SU-DHL-6 (cell line): ENCODE results near the gene GZMA.
"Not testable (repeated sequence)": the region's sequence is repeated elsewhere in the genome, so short reads cannot be mapped to it uniquely, and the experiment has no call there.

Experiments used
- H2AFZ ChIP-seq: fragments of 200-600 bp; sonication (generic); 2 replicates; pipeline ENCODE4 v1.6.1; 2014; ENCODE audit warnings: low read depth, mild to moderate bottlenecking, moderate library complexity, mixed read lengths, antibody characterized with exemption, low read length; ENCODE audit not compliant: severe bottlenecking
- H3F3A ChIP-seq: fragments of 200-600 bp; shearing (Covaris generic); 2 replicates; pipeline ENCODE4 v1.6.0; 2016; ENCODE audit warnings: antibody characterized with exemption, mild to moderate bottlenecking; ENCODE audit not compliant: insufficient read depth
- H3K27ac ChIP-seq: fragments of 200-600 bp; sonication (generic); 2 replicates; pipeline ENCODE4 v1.5.1; 2016; ENCODE audit warnings: low read depth, mild to moderate bottlenecking, low read length, moderate library complexity, mixed read lengths
- H3K27me3 ChIP-seq: fragments of 200-600 bp; sonication (generic), shearing (Covaris generic); 2 replicates; pipeline ENCODE4 v1.6.0; 2014; ENCODE audit warnings: mild to moderate bottlenecking, low read length
- H3K36me3 ChIP-seq: fragments of 200-600 bp; sonication (generic); 2 replicates; pipeline ENCODE4 v1.6.1; 2014; ENCODE audit warnings: mild to moderate bottlenecking, low read length, mixed read lengths
- H3K4me2 ChIP-seq: fragments of 300-600, 200-600 bp; shearing (Covaris generic), sonication (generic); 2 replicates; pipeline ENCODE4 v1.6.0; 2014; ENCODE audit warnings: low read length, low read depth, mild to moderate bottlenecking; ENCODE audit not compliant: poor library complexity, severe bottlenecking
- H3K4me3 ChIP-seq: fragments of 200-600 bp; sonication (generic); 2 replicates; pipeline ENCODE4 v1.5.1; 2014; ENCODE audit warnings: antibody characterized with exemption, low read length, mild to moderate bottlenecking, mixed read lengths; ENCODE audit not compliant: insufficient read depth, poor library complexity, severe bottlenecking
- H3K79me2 ChIP-seq: fragments of 200-600 bp; sonication (generic); 2 replicates; pipeline ENCODE4 v1.6.1; 2014; ENCODE audit warnings: mild to moderate bottlenecking, low read length, moderate library complexity; ENCODE audit not compliant: insufficient read depth
- H3K9ac ChIP-seq: fragments of 200-600 bp; sonication (generic); 2 replicates; pipeline ENCODE4 v1.7.0; 2014; ENCODE audit warnings: mild to moderate bottlenecking, low read length
- H3K9me2 ChIP-seq: fragments of 200-600 bp; sonication (generic); replicated peaks from 2 replicates; pipeline ENCODE4 v1.6.1; 2014; ENCODE audit warnings: low read length; ENCODE audit not compliant: insufficient read depth
- H3K9me3 ChIP-seq: fragments of 200-600 bp; sonication (generic); 2 replicates; pipeline ENCODE4 v1.6.1; 2014; ENCODE audit warnings: low read length, mixed read lengths; ENCODE audit not compliant: insufficient read depth
- H4K20me1 ChIP-seq: fragments of 200-600 bp; sonication (generic); 2 replicates; pipeline ENCODE4 v1.6.1; 2014; ENCODE audit warnings: low read depth, mild to moderate bottlenecking, antibody characterized with exemption, low read length, moderate library complexity, mixed read lengths
- CTCF ChIP-seq: fragments of 200-600 bp; sonication (generic); IDR thresholded peaks from one replicate; pipeline ENCODE4 v1.5.1; 2017; ENCODE audit warnings: antibody characterized with exemption, mild to moderate bottlenecking, low read length, moderate library complexity; ENCODE audit not compliant: insufficient read depth, poor library complexity, severe bottlenecking
- EZH2phosphoT487 ChIP-seq: fragments of 200-600 bp; sonication (generic), shearing (Covaris generic); conservative IDR thresholded peaks from 2 replicates; pipeline ENCODE4 v1.6.1; 2018; ENCODE audit warnings: mild to moderate bottlenecking, antibody characterized with exemption, low read length, moderate library complexity, mixed read lengths

GZMA gene

GRCh38 chr5:55073211-55073610, 29.2 kb upstream of the GZMA start:
- no peaks in the 10 kb centered on the region for H3K27me3 ChIP-seq
- no peak overlapping the region for H2AFZ ChIP-seq
- no peaks in the 10 kb centered on the region for H3K36me3 ChIP-seq
- H3K9ac ChIP-seq = no peak overlapping the region
- H3K4me2 ChIP-seq = no peak overlapping the region
- H4K20me1 ChIP-seq = no peaks in the 10 kb centered on the region
- H3K9me3 ChIP-seq = no peaks in the 10 kb centered on the region
- H3F3A ChIP-seq = no peaks in the 10 kb centered on the region
- no peak overlapping the region for H3K27ac ChIP-seq
- H3K4me3 ChIP-seq = no peak overlapping the region
- no peaks in the 10 kb centered on the region for H3K79me2 ChIP-seq
- TF ChIP-seq EZH2phosphoT487 = no peak
- TF ChIP-seq CTCF = no peak
- H3K9me2 ChIP-seq = no peaks in the 10 kb centered on the region

GRCh38 chr5:55081541-55081940, 20.9 kb upstream of the GZMA start:
- Histone ChIP-seq H3K4me3 (no peak overlapping the region), H2AFZ (no peak overlapping the region), H3K9me3 (no peaks in the 10 kb centered on the region), H4K20me1 (no peaks in the 10 kb centered on the region), H3K4me2 (no peak overlapping the region), H3K9ac (no peak overlapping the region), H3K27me3 (no peaks in the 10 kb centered on the region), H3K9me2 (no peaks in the 10 kb centered on the region), H3K27ac (no peak overlapping the region), H3K79me2 (no peaks in the 10 kb centered on the region), H3F3A (no peaks in the 10 kb centered on the region), H3K36me3 (no peaks in the 10 kb centered on the region)
- no peak for TF ChIP-seq EZH2phosphoT487
- no peak for TF ChIP-seq CTCF

GRCh38 chr5:55089301-55089700, 13.1 kb upstream of the GZMA start:
- H2AFZ ChIP-seq, H3K27me3 ChIP-seq, H4K20me1 ChIP-seq, H3K9ac ChIP-seq, H3K4me2 ChIP-seq, H3F3A ChIP-seq, H3K36me3 ChIP-seq, H3K4me3 ChIP-seq, H3K9me2 ChIP-seq, H3K27ac ChIP-seq, H3K9me3 ChIP-seq, H3K79me2 ChIP-seq: not testable (repeated sequence)

- H3F3A ChIP-seq, H2AFZ ChIP-seq, H3K9me2 ChIP-seq, H3K27ac ChIP-seq, H3K9me3 ChIP-seq, H3K4me3 ChIP-seq, H3K9ac ChIP-seq, H3K79me2 ChIP-seq, H3K27me3 ChIP-seq, H3K36me3 ChIP-seq, H4K20me1 ChIP-seq, H3K4me2 ChIP-seq: not testable (repeated sequence)
Observed at GRCh38 chr5:55091011-55091410, 11.4 kb upstream of the GZMA start.
